Astrocyte (in vitro differentiated cells and primary cell): ENCODE data around the gene ACSL6. TPM values are rescaled to one million over a fixed set of nuclear protein-coding genes. Genes with fewer than 3 reads are reported as not detected.

Source experiments
- DNase-seq: peaks from one replicate; pipeline ENCODE4 v3.0.0-alpha.2; 2010; ENCODE audit warnings: low read depth
- FAIRE-seq: peaks from 2 replicates; lab custom pipeline; 2011; peaks lifted over from hg19 to GRCh38; lab: Jason Lieb, UNC
- H2AFZ ChIP-seq: 2 replicates; pipeline ENCODE4 v1.6.0; 2012; ENCODE audit warnings: low read depth, low read length, inconsistent platforms
- H3K27ac ChIP-seq: 2 replicates; pipeline ENCODE4 v1.5.1; 2011; ENCODE audit warnings: low read depth, low read length, inconsistent platforms
- H3K27me3 ChIP-seq: 2 replicates; pipeline ENCODE4 v1.6.0; 2011; ENCODE audit warnings: low read length, inconsistent platforms; ENCODE audit not compliant: insufficient read depth
- H3K36me3 ChIP-seq: 2 replicates; pipeline ENCODE4 v1.5.1; 2011; ENCODE audit warnings: low read length, inconsistent platforms; ENCODE audit not compliant: insufficient read depth
- H3K4me1 ChIP-seq: 2 replicates; pipeline ENCODE4 v1.5.1; 2011; ENCODE audit warnings: low read length, inconsistent platforms; ENCODE audit not compliant: insufficient read depth
- H3K4me2 ChIP-seq: 2 replicates; pipeline ENCODE4 v1.6.0; 2012; ENCODE audit warnings: low read length, inconsistent platforms
- H3K4me3 ChIP-seq: 2 replicates; pipeline ENCODE4 v1.5.1; 2011; ENCODE audit warnings: low read depth, mild to moderate bottlenecking, low read length, inconsistent platforms; ENCODE audit not compliant: insufficient read depth
- H3K79me2 ChIP-seq: 2 replicates; pipeline ENCODE4 v1.6.0; 2012; ENCODE audit warnings: mild to moderate bottlenecking, low read length, inconsistent platforms; ENCODE audit not compliant: insufficient read depth
- H3K9ac ChIP-seq: 2 replicates; pipeline ENCODE4 v1.6.0; 2012; ENCODE audit warnings: mild to moderate bottlenecking, low read length, inconsistent platforms
- H3K9me3 ChIP-seq: 2 replicates; pipeline ENCODE4 v1.5.1; 2012; ENCODE audit warnings: low read depth, mild to moderate bottlenecking, low read length, inconsistent platforms; ENCODE audit not compliant: insufficient read depth
- H4K20me1 ChIP-seq: 2 replicates; pipeline ENCODE4 v1.6.0; 2012; ENCODE audit warnings: low read length, inconsistent platforms; ENCODE audit not compliant: insufficient read depth
- H3K27ac Mint-ChIP-seq: one replicate; pipeline ENCODE4 v1.8.0; 2021; ENCODE audit warnings: mild to moderate bottlenecking, mixed read lengths; ENCODE audit not compliant: unreplicated experiment
- H3K27me3 Mint-ChIP-seq: one replicate; pipeline ENCODE4 v1.8.0; 2021; ENCODE audit warnings: low read depth, mixed read lengths; ENCODE audit not compliant: unreplicated experiment
- H3K36me3 Mint-ChIP-seq: one replicate; pipeline ENCODE4 v1.8.0; 2021; ENCODE audit warnings: low read depth, mixed read lengths; ENCODE audit not compliant: unreplicated experiment
- H3K4me1 Mint-ChIP-seq: one replicate; pipeline ENCODE4 v1.8.0; 2021; ENCODE audit warnings: low read depth, mixed read lengths; ENCODE audit not compliant: unreplicated experiment
- H3K4me3 Mint-ChIP-seq: one replicate; pipeline ENCODE4 v1.8.0; 2021; ENCODE audit warnings: mild to moderate bottlenecking, moderate library complexity, mixed read lengths; ENCODE audit not compliant: unreplicated experiment
- H3K9me3 Mint-ChIP-seq: one replicate; pipeline ENCODE4 v1.8.0; 2021; ENCODE audit warnings: mild to moderate bottlenecking, mixed read lengths; ENCODE audit not compliant: unreplicated experiment
- CTCF ChIP-seq: IDR thresholded peaks from 2 replicates; pipeline ENCODE4 v1.5.1; 2011; ENCODE audit warnings: low read depth, mild to moderate bottlenecking, inconsistent platforms, low read length, moderate library complexity; ENCODE audit not compliant: insufficient read depth
- EZH2 ChIP-seq: IDR thresholded peaks from 2 replicates; pipeline ENCODE4 v1.6.1; 2012; ENCODE audit warnings: mild to moderate bottlenecking, low read length, inconsistent platforms; ENCODE audit not compliant: insufficient read depth
- total RNA-seq: library from RNA; stranded (reverse); gene quantifications from 2 replicates; pipeline ENCODE4 v1.2.1, GENCODE V29; 2021

ACSL6 gene
- total RNA-seq, 1 donor from 2014 or later = 0.07 TPM

GRCh38 chr5:131944702-131945550 lies 66.5 kb downstream of the ACSL6 start:
- no peaks in the 10 kb centered on the region for H3K36me3 Mint-ChIP-seq
- DNase-seq (no peak), FAIRE-seq (no peak)
- H3K27me3 Mint-ChIP-seq = peaks cover 4% of the 10 kb centered on the region
- no peak overlapping the region for H3K4me3 Mint-ChIP-seq
- TF ChIP-seq CTCF (no peak), EZH2 (no peak)
- H3K9ac ChIP-seq = no peak overlapping the region
- H3K4me2 ChIP-seq = no peak overlapping the region
- no peak overlapping the region for H3K27ac Mint-ChIP-seq
- no peak overlapping the region for H3K27ac ChIP-seq
- H3K4me1 Mint-ChIP-seq = no peaks in the 10 kb centered on the region
- no peaks in the 10 kb centered on the region for H3K27me3 ChIP-seq
- H3K4me1 ChIP-seq = no peaks in the 10 kb centered on the region
- no peaks in the 10 kb centered on the region for H3K79me2 ChIP-seq
- no peaks in the 10 kb centered on the region for H3K36me3 ChIP-seq
- H2AFZ ChIP-seq = no peak overlapping the region
- no peaks in the 10 kb centered on the region for H3K9me3 ChIP-seq
- H3K9me3 Mint-ChIP-seq = no peaks in the 10 kb centered on the region
- no peak overlapping the region for H3K4me3 ChIP-seq
- H4K20me1 ChIP-seq = no peaks in the 10 kb centered on the region

GRCh38 chr5:131943916-131944315 lies 67.5 kb downstream of the ACSL6 start:
- Mint-ChIP-seq H3K27me3 (peaks cover under 1% of the 10 kb centered on the region), H3K27ac (no peak overlapping the region), H3K4me1 (no peaks in the 10 kb centered on the region), H3K9me3 (no peaks in the 10 kb centered on the region), H3K36me3 (no peaks in the 10 kb centered on the region), H3K4me3 (no peak overlapping the region)
- H3K9me3 ChIP-seq = no peaks in the 10 kb centered on the region
- H3K4me3 ChIP-seq = no peak overlapping the region
- TF ChIP-seq CTCF = no peak
- TF ChIP-seq EZH2 = no peak
- no peak overlapping the region for H2AFZ ChIP-seq
- no peaks in the 10 kb centered on the region for H3K79me2 ChIP-seq
- no peak for FAIRE-seq
- H3K27ac ChIP-seq = no peak overlapping the region
- no peak overlapping the region for H3K4me2 ChIP-seq
- H3K9ac ChIP-seq = no peak overlapping the region
- H4K20me1 ChIP-seq = no peaks in the 10 kb centered on the region
- H3K36me3 ChIP-seq = no peaks in the 10 kb centered on the region
- H3K4me1 ChIP-seq = no peaks in the 10 kb centered on the region
- DNase-seq = no peak
- H3K27me3 ChIP-seq = no peaks in the 10 kb centered on the region

GRCh38 chr5:131942016-131942415 lies 69.4 kb downstream of the ACSL6 start:
- Histone ChIP-seq H3K27ac (no peak overlapping the region), H3K9me3 (no peaks in the 10 kb centered on the region), H2AFZ (no peak overlapping the region), H3K27me3 (no peaks in the 10 kb centered on the region), H3K4me3 (no peak overlapping the region), H3K4me2 (no peak overlapping the region), H3K36me3 (no peaks in the 10 kb centered on the region), H3K4me1 (no peaks in the 10 kb centered on the region), H4K20me1 (no peaks in the 10 kb centered on the region), H3K79me2 (no peaks in the 10 kb centered on the region), H3K9ac (no peak overlapping the region)
- no peak overlapping the region for H3K4me3 Mint-ChIP-seq
- no peaks in the 10 kb centered on the region for H3K36me3 Mint-ChIP-seq
- no peaks in the 10 kb centered on the region for H3K27me3 Mint-ChIP-seq
- TF ChIP-seq EZH2 (no peak), CTCF (no peak)
- no peak for FAIRE-seq
- no peaks in the 10 kb centered on the region for H3K9me3 Mint-ChIP-seq
- H3K4me1 Mint-ChIP-seq = no peaks in the 10 kb centered on the region
- H3K27ac Mint-ChIP-seq = no peak overlapping the region
- DNase-seq = no peak
